Measurements from ENCODE around the gene C1QTNF1.

The C1QTNF1 gene

DNA sequence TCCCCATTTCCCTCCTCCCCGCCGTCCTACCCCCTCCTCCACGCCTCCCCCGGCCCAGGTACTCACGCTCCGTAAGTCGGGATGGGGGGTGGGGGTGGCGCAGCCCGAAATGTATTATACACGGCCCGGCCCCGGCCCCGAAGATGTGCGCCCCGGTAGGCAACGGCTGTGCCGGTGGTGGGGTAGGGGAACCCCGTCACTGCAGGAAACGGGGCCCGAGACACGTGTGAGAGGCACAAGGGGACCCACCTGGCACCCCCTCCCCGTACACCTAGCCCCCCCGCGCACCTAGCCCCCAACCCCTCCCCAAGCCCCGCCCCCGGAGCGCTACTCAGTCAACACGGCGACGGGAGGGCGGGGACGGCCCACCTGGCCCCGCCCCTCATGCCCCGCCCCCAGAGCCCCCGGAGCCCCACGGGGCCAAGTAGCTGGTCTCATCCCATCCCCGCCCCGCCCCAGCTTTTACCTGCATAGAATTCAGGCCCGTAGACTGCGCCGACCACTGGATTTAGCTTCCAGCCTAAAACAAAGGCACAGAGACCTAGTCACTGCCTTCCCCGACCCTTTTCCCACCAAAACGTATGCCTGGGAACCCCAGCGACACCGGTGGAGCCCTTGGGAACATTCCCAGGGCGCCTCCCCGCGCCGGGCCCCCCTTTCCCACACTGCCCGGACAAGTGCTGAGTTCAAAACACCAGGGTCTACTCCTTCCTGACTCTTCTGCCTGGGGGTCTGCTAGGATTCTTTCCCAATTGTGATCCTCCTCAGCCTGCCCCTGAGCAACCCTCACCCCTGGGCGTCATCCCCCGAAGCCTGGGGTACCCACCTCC, 73.5 kb downstream of the C1QTNF1 start:
- no peak for DNase-seq

DNA sequence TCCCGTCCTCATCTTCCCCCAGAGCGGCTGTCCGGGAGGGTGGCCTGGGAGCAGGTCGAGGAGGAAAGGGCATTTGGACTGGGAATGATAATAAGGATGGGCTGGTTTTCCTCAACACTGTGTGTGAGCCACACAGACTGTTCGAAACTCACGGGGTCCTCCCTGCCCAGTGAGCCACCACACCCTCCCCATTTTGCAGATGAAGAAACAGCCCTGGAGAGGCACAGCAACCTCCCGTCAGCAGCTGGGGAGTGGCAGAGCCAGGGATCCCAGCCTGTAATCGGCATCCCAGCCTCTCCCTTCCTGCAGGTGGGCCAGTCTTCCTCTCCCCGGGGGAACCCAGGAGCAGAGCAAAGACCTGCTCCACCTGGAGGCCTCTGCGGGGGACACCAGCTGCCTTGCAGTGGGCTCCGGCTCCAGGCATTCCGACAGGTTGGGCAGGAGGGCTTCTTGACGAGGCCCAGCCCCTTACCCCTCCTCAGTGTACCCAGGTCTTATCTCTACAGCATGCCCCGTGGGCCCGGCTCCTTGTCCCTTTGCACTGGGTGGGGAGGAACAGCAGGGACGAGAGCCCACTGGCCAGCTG, 74.4 kb downstream of the C1QTNF1 start:
- DNase-seq: no peak

Data from CD4-positive, alpha-beta T cell treated with Interferon gamma for 1 hour (primary cell).